Tibial nerve (tissue), 4 donors: ENCODE results near the gene SRGAP2C. TPM values are rescaled to one million over a fixed set of nuclear protein-coding genes. Genes with fewer than 3 reads are reported as not detected.
"Not testable (repeated sequence)": the region's sequence is repeated elsewhere in the genome, so short reads cannot be mapped to it uniquely, and the experiment has no call there.

Experiments
- DNase-seq, 2 donors: peaks; one replicate each; pipeline ENCODE4 v3.0.0-alpha.2; 2019; ENCODE audit warnings: low spot score in 2 of 2
- H3K27ac ChIP-seq, 4 donors: fragments of 200-600 bp; sonication (generic) in 3 of 4; one replicate each; pipeline ENCODE4 v1.5.1; 2017 to 2019; ENCODE audit warnings: mild to moderate bottlenecking in 1 of 4
- H3K27me3 ChIP-seq, 2 donors: fragments of 200-600 bp; sonication (generic) in 1 of 2; one replicate each; pipeline versions ENCODE4 v1.5.1 to v1.6.0; 2017 to 2019
- H3K36me3 ChIP-seq, 3 donors: fragments of 200-600 bp; sonication (generic); one replicate each; pipeline ENCODE4 v1.5.1; 2018 to 2019
- H3K4me1 ChIP-seq, 4 donors: fragments of 200-600 bp; sonication (generic) in 3 of 4; one replicate each; pipeline ENCODE4 v1.5.1; 2017 to 2019
- H3K4me3 ChIP-seq, 4 donors: fragments of 200-600 bp; sonication (generic) in 3 of 4; one replicate each; pipeline ENCODE4 v1.5.1; 2017 to 2019; ENCODE audit warnings: mild to moderate bottlenecking in 1 of 4, moderate library complexity in 1 of 4
- H3K9me3 ChIP-seq, 4 donors: fragments of 200-600 bp; sonication (generic) in 3 of 4; one replicate each; pipeline ENCODE4 v1.5.1; 2017 to 2019
- WGBS, 2 donors: methylation state at CpG; one replicate each; pipeline ENCODE4 v1.1.5; 2018; 5-methylcytosine and 5-hydroxymethylcytosine counted together
- total RNA-seq, 4 donors: library from RNA; depleted of rRNA; stranded (reverse); fragments of >200 nt; gene quantifications; one replicate each; pipeline ENCODE4 v1.1.0, GENCODE V29; 2016

Gene SRGAP2C
- total RNA-seq, 4 donors from 2014 or later, result 42.0 to 70.4 (median 50.8) TPM

DNA sequence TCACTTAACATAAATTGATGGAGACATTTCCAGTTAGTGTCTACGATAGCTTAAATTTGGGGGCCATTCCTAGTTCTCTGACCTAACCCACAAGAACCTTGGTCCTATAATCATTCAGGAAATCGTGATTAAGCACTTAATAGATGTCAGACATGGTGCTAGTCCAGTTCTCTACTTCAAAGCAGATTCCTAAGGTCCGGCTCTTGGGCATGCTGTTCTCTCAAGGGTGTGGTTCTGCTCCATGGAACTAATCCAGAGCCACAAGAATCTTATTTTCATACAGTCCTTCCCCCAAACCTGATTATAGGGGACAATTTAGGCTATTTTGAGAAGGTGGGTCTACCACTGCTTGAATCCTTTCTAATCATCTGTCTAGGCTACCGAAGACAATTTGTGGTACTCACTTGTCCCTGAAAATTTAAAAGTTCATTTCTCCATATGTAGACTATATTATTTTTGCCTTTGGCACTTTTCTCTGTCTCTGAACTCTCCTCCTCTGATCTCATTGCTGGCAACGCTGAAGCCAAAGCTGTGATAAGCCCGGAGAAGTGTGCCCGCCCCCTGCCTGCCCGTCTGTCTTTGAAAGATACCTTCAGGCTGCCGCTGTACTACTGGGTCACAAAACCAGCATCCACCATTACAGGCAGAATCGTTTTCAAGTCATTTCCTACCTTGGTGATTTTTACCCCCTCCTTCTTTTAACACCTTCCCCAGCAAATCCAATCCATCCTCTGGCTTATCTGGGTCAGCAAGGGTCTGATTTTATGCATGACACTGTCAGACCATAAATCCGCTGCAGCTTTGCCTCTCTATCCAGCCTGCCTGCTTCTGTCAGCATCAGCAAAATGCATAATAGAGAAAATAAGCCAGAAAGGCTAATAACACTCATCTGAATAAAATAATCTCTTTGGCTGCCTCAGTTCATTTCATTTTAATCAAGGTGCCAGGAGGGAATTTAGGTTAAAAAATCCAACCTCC lies 133.0 kb downstream of the SRGAP2C start:
- not testable (repeated sequence) for H3K27me3 ChIP-seq, H3K9me3 ChIP-seq, DNase-seq, H3K4me1 ChIP-seq, H3K36me3 ChIP-seq, H3K27ac ChIP-seq, H3K4me3 ChIP-seq
- WGBS, 2 donors, result no CpG with 5 or more reads among the region's 11 CpGs

DNA sequence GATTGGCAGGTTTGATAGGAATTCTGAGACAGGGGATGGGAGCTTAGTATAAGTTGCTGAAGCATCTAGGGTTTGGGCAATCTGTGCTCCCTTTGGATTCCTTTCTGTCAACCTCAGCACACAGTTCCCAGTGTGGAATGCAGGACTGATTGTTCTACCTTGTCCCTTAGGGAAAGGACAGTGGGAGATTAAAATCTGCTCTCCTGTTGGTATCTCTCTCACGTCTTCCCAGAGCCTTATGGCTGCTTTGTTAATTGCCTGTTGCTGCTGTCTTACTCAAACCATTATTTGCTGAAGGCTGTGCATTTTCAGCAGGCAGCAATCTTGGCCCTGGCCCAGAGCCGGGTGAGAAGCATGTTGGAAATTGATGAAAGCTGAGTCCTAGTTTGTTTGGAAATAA lies 133.9 kb downstream of the SRGAP2C start:
- DNase-seq, H3K9me3 ChIP-seq, H3K27me3 ChIP-seq, H3K4me1 ChIP-seq, H3K4me3 ChIP-seq, H3K36me3 ChIP-seq, H3K27ac ChIP-seq: not testable (repeated sequence)
- WGBS, 2 donors, result 44% methylated on average over 1 of the region's 2 CpGs; no CpG with 5 or more reads in 1 of the 2 donors

DNA sequence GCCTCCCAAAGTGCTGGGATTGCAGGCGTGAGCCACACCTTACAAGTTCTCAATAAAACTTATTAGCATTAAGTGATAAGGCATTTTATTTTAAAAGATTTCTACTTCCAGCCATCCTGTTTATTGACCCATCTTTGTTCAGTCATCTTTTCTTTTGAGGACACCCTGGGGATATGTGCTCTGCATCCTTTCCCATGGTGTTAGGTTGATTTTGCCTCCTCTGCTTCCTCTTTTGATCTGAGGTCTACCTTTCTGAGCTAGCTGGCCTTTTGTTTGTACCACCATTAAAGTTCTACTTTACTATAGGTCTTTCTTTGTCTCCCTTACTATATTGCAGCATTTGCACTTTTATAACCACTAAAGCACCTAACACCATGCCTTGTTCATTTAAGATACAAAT lies 136.9 kb downstream of the SRGAP2C start:
- not testable (repeated sequence) for H3K4me1 ChIP-seq, H3K36me3 ChIP-seq, H3K9me3 ChIP-seq, H3K4me3 ChIP-seq, DNase-seq, H3K27ac ChIP-seq, H3K27me3 ChIP-seq
- no CpG with 5 or more reads among the region's 1 CpG for WGBS, 2 donors

DNA sequence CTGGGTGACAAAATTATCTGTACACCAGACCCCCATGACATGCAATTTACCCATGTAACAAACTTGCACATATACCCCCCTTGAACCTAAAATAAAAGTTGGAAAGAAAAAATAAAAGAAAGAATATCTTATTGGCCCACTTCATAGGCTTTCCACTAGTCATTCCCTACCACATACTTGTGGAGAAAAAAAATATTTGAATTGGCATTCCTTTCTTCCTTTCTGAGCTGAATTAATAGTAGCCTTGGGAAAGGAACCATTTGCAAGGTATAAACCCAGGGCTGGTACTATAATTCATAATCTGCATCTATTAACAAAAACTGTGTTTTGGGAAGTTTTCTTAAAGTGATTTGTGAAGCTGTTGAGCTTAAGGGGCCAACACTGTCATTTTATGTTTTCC lies 140.0 kb downstream of the SRGAP2C start:
- H3K27me3 ChIP-seq, H3K4me1 ChIP-seq, H3K9me3 ChIP-seq, DNase-seq, H3K27ac ChIP-seq, H3K36me3 ChIP-seq, H3K4me3 ChIP-seq: not testable (repeated sequence)

DNA sequence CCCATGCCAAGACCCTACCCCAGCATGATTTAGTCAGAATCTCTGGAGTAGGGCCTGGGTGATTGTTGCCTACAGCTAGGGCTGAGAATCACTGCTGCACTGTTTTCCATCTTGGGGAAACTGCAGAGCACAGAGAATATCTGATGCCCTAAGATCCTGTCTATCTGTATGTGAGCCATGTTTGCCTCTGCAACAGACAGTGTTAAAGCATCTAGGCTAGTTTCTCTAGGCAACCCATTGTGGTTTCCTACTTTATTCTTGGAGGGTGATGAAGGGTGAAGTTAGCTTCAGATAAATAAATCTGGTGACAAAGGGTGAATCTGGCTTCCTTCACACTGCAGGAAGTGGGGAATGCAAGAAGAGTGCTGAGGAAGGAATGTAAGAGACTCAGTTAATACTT lies 147.4 kb downstream of the SRGAP2C start:
- not testable (repeated sequence) for H3K36me3 ChIP-seq, H3K4me1 ChIP-seq, H3K27me3 ChIP-seq, DNase-seq, H3K27ac ChIP-seq, H3K4me3 ChIP-seq, H3K9me3 ChIP-seq

DNA sequence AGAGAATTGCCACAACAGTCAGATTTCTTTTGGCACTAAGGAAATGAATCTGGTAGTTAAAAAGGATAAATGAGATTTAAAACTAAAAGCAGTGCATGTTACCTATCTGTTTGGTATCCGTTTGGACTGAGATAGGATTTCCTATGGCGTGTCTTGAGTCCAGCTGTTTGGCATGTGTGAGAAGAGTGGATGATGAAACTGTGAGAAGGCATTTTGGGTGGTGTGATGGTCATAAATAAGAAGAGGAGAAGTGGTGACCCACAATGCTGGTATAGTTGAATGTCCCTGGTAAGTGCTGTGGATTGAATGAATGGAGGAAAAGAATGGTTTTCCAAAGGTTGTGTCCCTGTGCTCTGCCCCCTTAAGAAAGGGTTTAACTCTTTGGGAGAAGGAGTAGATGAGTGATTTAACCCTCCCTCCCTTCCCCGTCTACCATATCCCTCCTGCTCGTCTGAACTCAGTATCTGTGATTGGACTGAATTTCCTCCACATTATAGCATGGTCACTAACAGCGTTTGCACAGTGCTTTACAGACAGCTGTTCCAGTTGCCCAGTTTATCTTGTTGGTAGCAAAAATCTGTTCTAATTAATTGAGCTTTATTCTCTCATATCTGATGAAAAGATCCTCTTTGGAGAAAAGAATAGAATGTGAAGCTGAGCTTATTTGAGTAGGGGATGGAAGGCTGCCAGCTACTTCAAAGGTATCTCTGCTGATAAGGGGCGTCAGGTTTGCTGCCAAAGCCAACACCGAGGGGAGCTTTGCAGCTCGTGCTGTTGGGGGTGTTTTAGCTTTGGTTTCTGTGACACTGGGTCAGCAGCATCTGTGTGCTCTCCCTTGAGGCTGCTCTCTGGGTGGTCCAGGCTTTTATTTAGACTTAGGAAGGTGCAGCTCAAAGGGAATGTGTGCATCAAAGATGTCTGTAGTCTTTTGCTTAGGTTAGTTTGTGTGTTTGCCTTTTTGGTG lies 148.1 kb downstream of the SRGAP2C start:
- not testable (repeated sequence) for H3K27ac ChIP-seq, DNase-seq, H3K27me3 ChIP-seq, H3K36me3 ChIP-seq, H3K9me3 ChIP-seq, H3K4me3 ChIP-seq, H3K4me1 ChIP-seq
- no CpG with 5 or more reads among the region's 8 CpGs for WGBS, 2 donors

DNA sequence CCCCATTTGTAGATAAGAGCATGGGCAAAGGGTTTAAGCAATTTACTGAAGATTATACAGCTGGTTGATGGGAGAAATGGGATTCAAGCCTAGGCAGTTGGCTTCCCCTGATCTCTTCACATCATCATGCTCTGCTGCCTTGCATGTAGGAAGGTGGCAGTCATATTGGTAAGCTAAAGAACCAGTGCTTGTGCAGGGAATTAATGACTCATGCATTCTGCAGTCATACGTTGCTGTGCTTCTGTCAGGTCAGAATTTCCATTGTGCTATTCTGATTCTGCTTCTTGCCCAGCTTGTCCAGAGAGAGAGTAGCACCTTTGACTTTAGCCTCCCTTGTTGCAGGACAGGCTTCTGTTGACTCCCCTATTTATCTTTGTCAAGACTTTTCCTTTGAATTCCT lies 153.2 kb downstream of the SRGAP2C start:
- H3K27me3 ChIP-seq, H3K4me1 ChIP-seq, H3K9me3 ChIP-seq, H3K27ac ChIP-seq, DNase-seq, H3K4me3 ChIP-seq, H3K36me3 ChIP-seq: not testable (repeated sequence)
- no CpG with 5 or more reads among the region's 1 CpG for WGBS, 2 donors

DNA sequence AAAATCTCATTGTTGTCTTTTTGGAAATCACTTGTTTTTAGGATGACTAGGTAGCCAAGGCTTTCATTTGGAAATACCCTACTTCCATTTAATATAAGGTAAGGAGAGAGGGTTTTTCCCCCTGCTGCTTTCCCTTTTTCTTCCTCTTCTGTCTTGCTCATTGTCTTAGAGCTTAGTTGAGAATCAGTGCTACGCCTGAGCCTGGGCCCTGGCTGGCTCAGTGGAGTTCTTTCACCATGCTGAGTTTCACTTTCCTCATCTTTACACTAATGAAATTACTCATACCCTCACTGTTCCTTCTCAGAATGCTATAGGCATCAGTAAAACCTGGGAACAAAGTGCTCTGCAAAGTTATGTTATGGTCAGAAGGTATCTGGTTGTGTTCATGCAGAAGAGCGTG lies 154.8 kb downstream of the SRGAP2C start:
- H3K4me3 ChIP-seq, H3K27me3 ChIP-seq, DNase-seq, H3K36me3 ChIP-seq, H3K4me1 ChIP-seq, H3K27ac ChIP-seq, H3K9me3 ChIP-seq: not testable (repeated sequence)
- no CpG with 5 or more reads among the region's 2 CpGs for WGBS, 2 donors

DNA sequence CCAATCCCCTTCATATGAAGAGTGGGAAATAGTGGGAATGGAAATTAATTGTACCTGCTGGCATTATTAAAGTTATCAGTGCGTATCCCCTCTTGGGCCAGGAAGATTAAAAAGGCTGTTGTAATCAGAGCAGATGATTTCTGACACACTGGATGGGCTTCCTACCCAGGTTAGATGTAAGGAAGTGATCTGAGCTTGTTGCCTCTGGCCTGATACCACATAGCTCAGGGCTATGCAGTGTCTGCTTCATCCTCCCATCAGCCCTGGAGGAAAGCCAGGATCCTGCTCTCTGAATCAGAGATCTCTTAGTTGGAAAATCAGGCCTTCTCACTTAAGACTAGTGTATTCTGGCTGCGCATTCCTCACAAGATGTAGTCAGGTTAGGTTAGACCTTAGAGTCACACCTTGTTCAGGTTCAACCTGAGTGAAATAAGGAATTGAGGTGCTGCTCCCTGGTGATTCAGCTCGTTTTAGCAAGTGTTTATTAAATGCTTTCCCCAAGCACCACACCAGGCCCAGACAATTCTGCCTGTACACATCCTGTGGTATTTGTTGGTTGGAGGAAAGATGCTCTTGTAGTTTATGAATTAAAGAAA lies 158.6 kb downstream of the SRGAP2C start:
- H3K4me3 ChIP-seq, H3K27me3 ChIP-seq, H3K4me1 ChIP-seq, H3K36me3 ChIP-seq, H3K27ac ChIP-seq, H3K9me3 ChIP-seq, DNase-seq: not testable (repeated sequence)
- 80 to 100% methylated on average over 2 of the region's 3 CpGs for WGBS, 2 donors

DNA sequence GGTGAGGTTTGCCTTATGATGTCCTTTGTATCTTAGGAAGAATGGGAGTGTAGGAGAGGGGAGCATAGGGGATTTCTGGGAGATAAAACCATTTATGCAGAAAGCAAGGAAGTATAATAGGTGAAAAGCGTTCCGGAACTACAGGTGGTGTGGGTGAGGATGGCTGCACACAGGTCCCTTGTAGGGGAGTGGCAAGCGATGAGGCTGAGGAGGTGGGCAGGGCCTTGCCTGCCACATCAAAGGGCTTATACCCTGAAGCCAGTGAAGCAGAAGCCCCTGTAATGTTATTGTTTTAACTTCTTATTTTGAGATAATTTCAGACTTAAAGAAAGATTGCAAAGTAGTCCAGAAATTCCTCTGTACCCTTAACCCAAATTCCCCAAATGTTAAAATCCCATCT lies 159.6 kb downstream of the SRGAP2C start:
- not testable (repeated sequence) for H3K4me1 ChIP-seq, H3K27me3 ChIP-seq, DNase-seq, H3K36me3 ChIP-seq, H3K27ac ChIP-seq, H3K9me3 ChIP-seq, H3K4me3 ChIP-seq
- WGBS, 2 donors, result no CpG with 5 or more reads among the region's 3 CpGs

DNA sequence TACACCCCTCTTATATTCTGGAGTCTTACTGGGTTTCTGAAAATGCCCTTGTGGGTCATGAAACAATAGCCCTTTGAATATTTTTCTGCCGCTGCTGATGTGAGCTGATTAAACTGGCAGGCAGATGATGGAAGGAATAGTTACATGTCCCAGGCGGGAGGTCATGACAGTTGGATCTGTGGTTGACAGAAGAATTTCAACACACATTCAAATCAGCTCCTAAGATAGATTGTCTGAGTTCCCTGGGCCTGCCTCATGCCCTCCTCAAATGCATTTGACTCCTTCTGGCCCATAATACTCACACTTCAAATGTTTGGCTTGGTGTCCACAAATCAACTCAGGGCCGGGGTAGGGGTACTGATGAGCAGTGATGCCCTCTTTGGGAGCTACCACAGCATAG lies 161.9 kb downstream of the SRGAP2C start:
- 22 to 31% methylated on average over 2 to 3 of the region's 3 CpGs for WGBS, 2 donors
- H3K27me3 ChIP-seq, result not testable (repeated sequence)

DNA sequence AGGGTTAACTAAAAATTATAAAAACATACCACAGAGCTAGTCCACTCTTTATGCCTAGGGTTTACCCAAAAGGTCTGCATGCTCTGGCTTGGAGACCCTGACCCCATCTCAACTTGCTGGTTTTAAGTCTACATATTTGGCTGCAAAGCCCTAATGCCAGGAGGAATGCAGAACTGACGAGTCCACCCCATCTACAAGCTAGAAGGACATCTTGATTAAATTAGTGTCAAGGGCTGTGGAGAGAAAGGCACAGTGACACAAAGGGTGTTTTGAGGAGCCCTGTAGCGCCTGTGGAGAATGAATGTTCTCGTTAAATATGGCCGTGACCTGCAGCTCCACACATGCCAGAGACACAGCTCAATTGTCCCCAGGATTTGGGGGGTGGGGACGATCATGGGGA lies 162.7 kb downstream of the SRGAP2C start:
- 47% methylated on average over 2 of the region's 5 CpGs; no CpG with 5 or more reads in 1 of the 2 donors for WGBS, 2 donors
- H3K27me3 ChIP-seq, H3K9me3 ChIP-seq, DNase-seq, H3K36me3 ChIP-seq, H3K4me3 ChIP-seq, H3K4me1 ChIP-seq: not testable (repeated sequence)
- peak overlapping the region in 1 of 4 donors; percentile 34 for H3K27ac ChIP-seq

More for the DNA sequence above, 161.9 kb downstream of the SRGAP2C start:
- not testable (repeated sequence) for H3K4me1 ChIP-seq, H3K4me3 ChIP-seq, H3K9me3 ChIP-seq, DNase-seq, H3K36me3 ChIP-seq
- H3K27ac ChIP-seq, result peak overlapping the region in 1 of 4 donors; percentile 64

DNA sequence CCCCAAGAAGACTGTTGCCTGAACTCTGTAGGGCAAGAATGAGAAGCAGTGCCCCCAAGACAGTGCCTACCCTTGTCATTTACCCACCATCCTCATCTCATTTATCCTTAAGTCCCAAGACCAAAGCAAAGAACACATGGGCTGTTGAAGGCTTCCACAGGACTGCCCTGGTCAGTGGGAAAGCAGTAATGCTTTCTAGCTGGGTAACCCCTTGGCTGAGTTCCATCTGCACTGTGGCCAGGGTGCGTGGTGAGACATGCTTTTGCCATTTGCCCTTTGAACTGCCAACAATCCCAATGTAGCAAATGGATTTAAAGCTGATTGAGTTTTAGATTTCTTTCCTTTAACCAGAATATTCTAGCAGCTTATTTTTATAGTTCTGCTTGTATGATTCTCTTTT lies 163.3 kb downstream of the SRGAP2C start:
- DNase-seq, H3K27me3 ChIP-seq, H3K4me3 ChIP-seq, H3K4me1 ChIP-seq, H3K27ac ChIP-seq, H3K9me3 ChIP-seq, H3K36me3 ChIP-seq: not testable (repeated sequence)
- WGBS, 2 donors, result no CpG with 5 or more reads among the region's 1 CpG
